ENCODE results near the gene ANKRD42.

- TF ChIP-seq CTCF (IDR thresholded peaks at IDR 0.05) (no peak), POLR2AphosphoS5 (IDR thresholded peaks at IDR 0.05) (no peak), EP300 (IDR thresholded peaks at IDR 0.05) (no peak)
Observed at GRCh38 chr11:83158965-83159901, 34.3 kb upstream of the ANKRD42 start.

All from sigmoid colon (tissue), 4 donors.